ENCODE results near the gene CNKSR1.

The CNKSR1 gene

GRCh38 chr1:26160527-26161414, 16.5 kb upstream of the CNKSR1 start:
- DNase-seq (ENCODE audit: low spot score): no peak

GRCh38 chr1:26161415-26162219, 15.7 kb upstream of the CNKSR1 start:
- peak; percentile 60 for DNase-seq (ENCODE audit: low spot score)

GRCh38 chr1:26162220-26162709, 15.0 kb upstream of the CNKSR1 start:
- DNase-seq (ENCODE audit: low spot score): peak; percentile 53

GRCh38 chr1:26163684-26164035, 13.6 kb upstream of the CNKSR1 start:
- no peak for DNase-seq (ENCODE audit: low spot score)

GRCh38 chr1:26164036-26164860, 13.0 kb upstream of the CNKSR1 start:
- peak; percentile 56 for DNase-seq (ENCODE audit: low spot score)

GRCh38 chr1:26164861-26165842, 12.1 kb upstream of the CNKSR1 start:
- no peak for DNase-seq (ENCODE audit: low spot score)

- no peak for DNase-seq (ENCODE audit: low spot score)
These were observed 10.5 kb upstream of the CNKSR1 start for GRCh38 chr1:26166719-26167281.

- DNase-seq (ENCODE audit: low spot score): peak; percentile 17
These were observed 8.7 kb upstream of the CNKSR1 start, which contains the start of gene C1orf232 for GRCh38 chr1:26168410-26169197. C1orf232 (minus strand) TSS chr1:26168963; CDS start chr1:26168499, 464 bp downstream.

GRCh38 chr1:26169198-26169554, 8.1 kb upstream of the CNKSR1 start:
- DNase-seq (ENCODE audit: low spot score): no peak

GRCh38 chr1:26169669-26170471, 7.4 kb upstream of the CNKSR1 start, which contains the start of gene ZNF593:
ZNF593 (plus strand) TSS chr1:26169908; CDS start chr1:26169984, 76 bp downstream.
- DNase-seq (ENCODE audit: low spot score): peak; percentile 96

- no peak for DNase-seq (ENCODE audit: low spot score)
These were observed 6.8 kb upstream of the CNKSR1 start for GRCh38 chr1:26170472-26170821.

GRCh38 chr1:26171084-26172072, 5.9 kb upstream of the CNKSR1 start, which contains the start of gene ZNF593OS:
ZNF593OS (minus strand) TSS chr1:26171832; CDS start chr1:26171661, 171 bp downstream.
- no peak for DNase-seq (ENCODE audit: low spot score)

GRCh38 chr1:26175346-26175745, 1.9 kb upstream of the CNKSR1 start:
- no peak for DNase-seq (ENCODE audit: low spot score)

GRCh38 chr1:26180010-26180506, 2.8 kb downstream of the CNKSR1 start:
- no peak for DNase-seq (ENCODE audit: low spot score)

- DNase-seq (ENCODE audit: low spot score): no peak
These were observed 4.5 kb downstream of the CNKSR1 start for GRCh38 chr1:26181586-26182382.

GRCh38 chr1:26182383-26182696, 5.0 kb downstream of the CNKSR1 start:
- DNase-seq (ENCODE audit: low spot score): no peak

- DNase-seq (ENCODE audit: low spot score): no peak
These were observed 6.8 kb downstream of the CNKSR1 start for GRCh38 chr1:26184086-26184485.
